ENCODE measurements around the gene ANKRD24. TPM values are rescaled to one million over a fixed set of nuclear protein-coding genes. Genes with fewer than 3 reads are reported as not detected.

ANKRD24 gene
- total and polyA plus RNA-seq, 2 of the 13 experiments (the other 11 are each of a cell fraction or from before 2014, with no cell fraction given) = 0.13 to 0.24 TPM

GRCh38 chr19:4224470-4224869 is 42.0 kb downstream of the ANKRD24 start (continued):
- TF ChIP-seq, protein P1, sequence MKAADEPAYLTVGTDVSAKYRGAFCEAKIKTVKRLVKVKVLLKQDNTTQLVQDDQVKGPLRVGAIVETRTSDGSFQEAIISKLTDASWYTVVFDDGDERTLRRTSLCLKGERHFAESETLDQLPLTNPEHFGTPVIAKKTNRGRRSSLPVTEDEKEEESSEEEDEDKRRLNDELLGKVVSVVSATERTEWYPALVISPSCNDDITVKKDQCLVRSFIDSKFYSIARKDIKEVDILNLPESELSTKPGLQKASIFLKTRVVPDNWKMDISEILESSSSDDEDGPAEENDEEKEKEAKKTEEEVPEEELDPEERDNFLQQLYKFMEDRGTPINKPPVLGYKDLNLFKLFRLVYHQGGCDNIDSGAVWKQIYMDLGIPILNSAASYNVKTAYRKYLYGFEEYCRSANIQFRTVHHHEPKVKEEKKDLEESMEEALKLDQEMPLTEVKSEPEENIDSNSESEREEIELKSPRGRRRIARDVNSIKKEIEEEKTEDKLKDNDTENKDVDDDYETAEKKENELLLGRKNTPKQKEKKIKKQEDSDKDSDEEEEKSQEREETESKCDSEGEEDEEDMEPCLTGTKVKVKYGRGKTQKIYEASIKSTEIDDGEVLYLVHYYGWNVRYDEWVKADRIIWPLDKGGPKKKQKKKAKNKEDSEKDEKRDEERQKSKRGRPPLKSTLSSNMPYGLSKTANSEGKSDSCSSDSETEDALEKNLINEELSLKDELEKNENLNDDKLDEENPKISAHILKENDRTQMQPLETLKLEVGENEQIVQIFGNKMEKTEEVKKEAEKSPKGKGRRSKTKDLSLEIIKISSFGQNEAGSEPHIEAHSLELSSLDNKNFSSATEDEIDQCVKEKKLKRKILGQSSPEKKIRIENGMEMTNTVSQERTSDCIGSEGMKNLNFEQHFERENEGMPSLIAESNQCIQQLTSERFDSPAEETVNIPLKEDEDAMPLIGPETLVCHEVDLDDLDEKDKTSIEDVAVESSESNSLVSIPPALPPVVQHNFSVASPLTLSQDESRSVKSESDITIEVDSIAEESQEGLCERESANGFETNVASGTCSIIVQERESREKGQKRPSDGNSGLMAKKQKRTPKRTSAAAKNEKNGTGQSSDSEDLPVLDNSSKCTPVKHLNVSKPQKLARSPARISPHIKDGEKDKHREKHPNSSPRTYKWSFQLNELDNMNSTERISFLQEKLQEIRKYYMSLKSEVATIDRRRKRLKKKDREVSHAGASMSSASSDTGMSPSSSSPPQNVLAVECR (CRISPR knock-in tag; IDR thresholded peaks at IDR 0.05; ENCODE audit: borderline replicate concordance) = peak; percentile 34; the same call in 1 of the 2 replicates
- TF ChIP-seq TRIM24 (CRISPR knock-in tag; IDR thresholded peaks at IDR 0.05) = peak; percentile 61; the same call in 1 of the 2 replicates
- TF ChIP-seq, protein P2, sequence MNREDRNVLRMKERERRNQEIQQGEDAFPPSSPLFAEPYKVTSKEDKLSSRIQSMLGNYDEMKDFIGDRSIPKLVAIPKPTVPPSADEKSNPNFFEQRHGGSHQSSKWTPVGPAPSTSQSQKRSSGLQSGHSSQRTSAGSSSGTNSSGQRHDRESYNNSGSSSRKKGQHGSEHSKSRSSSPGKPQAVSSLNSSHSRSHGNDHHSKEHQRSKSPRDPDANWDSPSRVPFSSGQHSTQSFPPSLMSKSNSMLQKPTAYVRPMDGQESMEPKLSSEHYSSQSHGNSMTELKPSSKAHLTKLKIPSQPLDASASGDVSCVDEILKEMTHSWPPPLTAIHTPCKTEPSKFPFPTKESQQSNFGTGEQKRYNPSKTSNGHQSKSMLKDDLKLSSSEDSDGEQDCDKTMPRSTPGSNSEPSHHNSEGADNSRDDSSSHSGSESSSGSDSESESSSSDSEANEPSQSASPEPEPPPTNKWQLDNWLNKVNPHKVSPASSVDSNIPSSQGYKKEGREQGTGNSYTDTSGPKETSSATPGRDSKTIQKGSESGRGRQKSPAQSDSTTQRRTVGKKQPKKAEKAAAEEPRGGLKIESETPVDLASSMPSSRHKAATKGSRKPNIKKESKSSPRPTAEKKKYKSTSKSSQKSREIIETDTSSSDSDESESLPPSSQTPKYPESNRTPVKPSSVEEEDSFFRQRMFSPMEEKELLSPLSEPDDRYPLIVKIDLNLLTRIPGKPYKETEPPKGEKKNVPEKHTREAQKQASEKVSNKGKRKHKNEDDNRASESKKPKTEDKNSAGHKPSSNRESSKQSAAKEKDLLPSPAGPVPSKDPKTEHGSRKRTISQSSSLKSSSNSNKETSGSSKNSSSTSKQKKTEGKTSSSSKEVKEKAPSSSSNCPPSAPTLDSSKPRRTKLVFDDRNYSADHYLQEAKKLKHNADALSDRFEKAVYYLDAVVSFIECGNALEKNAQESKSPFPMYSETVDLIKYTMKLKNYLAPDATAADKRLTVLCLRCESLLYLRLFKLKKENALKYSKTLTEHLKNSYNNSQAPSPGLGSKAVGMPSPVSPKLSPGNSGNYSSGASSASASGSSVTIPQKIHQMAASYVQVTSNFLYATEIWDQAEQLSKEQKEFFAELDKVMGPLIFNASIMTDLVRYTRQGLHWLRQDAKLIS (CRISPR knock-in tag; IDR thresholded peaks at IDR 0.05) = no peak
- TF ChIP-seq FOXA1 (IDR thresholded peaks at IDR 0.05) = no peak
- no peak for TF ChIP-seq FOXA1 (CRISPR knock-in tag; IDR thresholded peaks at IDR 0.05)
- no peak for TF ChIP-seq ZSCAN12 (CRISPR knock-in tag; IDR thresholded peaks at IDR 0.05)
- no peak for TF ChIP-seq RXRA (CRISPR knock-in tag; IDR thresholded peaks at IDR 0.05)
- TF ChIP-seq NCOA1 (CRISPR knock-in tag; IDR thresholded peaks at IDR 0.05) = 0 out of 2 replicates have a peak, but pooled peaks have one; percentile 42
- TF ChIP-seq RBFOX2 (IDR thresholded peaks at IDR 0.05; ENCODE audit: low read depth, low read length) = no peak
- TF ChIP-seq SALL1 (CRISPR knock-in tag; IDR thresholded peaks at IDR 0.05) = peak; percentile 67
- peak; percentile 43; the same call in 1 of the 2 replicates for TF ChIP-seq ZMYM2 (CRISPR knock-in tag; IDR thresholded peaks at IDR 0.05)
- TF ChIP-seq HDAC1 (CRISPR knock-in tag; IDR thresholded peaks at IDR 0.05) = peak; percentile 76; the same call in 1 of the 2 replicates
- peak; percentile 30 for TF ChIP-seq HNRNPLL (IDR thresholded peaks at IDR 0.05; ENCODE audit: low read depth, low read length, poor library complexity, severe bottlenecking)
- TF ChIP-seq ELF3 (CRISPR knock-in tag; IDR thresholded peaks at IDR 0.05) = no peak
- TF ChIP-seq ZNF724P (CRISPR knock-in tag; IDR thresholded peaks at IDR 0.05; ENCODE audit: borderline replicate concordance) = no peak
- 0 out of 2 replicates have a peak, but pooled peaks have one; percentile 14 for TF ChIP-seq SOX5 (CRISPR knock-in tag; IDR thresholded peaks at IDR 0.05; ENCODE audit: borderline replicate concordance)
- TF ChIP-seq ZNF501 (CRISPR knock-in tag; IDR thresholded peaks at IDR 0.05) = 0 out of 2 replicates have a peak, but pooled peaks have one; percentile 26
- TF ChIP-seq EHMT2 (IDR thresholded peaks at IDR 0.05; ENCODE audit: borderline replicate concordance, low read depth, low read length) = no peak
